CD4-positive, alpha-beta T cell (primary cell): ENCODE results near the gene TEX47. TPM values are rescaled to one million over a fixed set of nuclear protein-coding genes. Genes with fewer than 3 reads are reported as not detected.

Source experiments
- ATAC-seq: fragments of 200-7000 bp; cut with Tn5 transposase; one replicate; pipeline ENCODE4 v1.10.0; 2022; ENCODE audit warnings: mild to moderate bottlenecking; ENCODE audit not compliant: poor library complexity
- CTCF ChIA-PET: fragments of 350-600 bp; sonication (Branson Sonifier 250); formaldehyde crosslinking; loops from one replicate; lab custom pipeline; 2021; ENCODE audit warnings: antibody characterized with exemption, inconsistent platforms; lab: Charles Lee
- POLR2A ChIA-PET: fragments of 350-600 bp; sonication (Branson Sonifier 250); formaldehyde crosslinking; loops from one replicate; lab custom pipeline; 2021; ENCODE audit warnings: antibody characterized with exemption, inconsistent platforms; lab: Charles Lee
- DNase-seq, 14 experiments: peaks; one replicate each; pipeline ENCODE4 v3.0.0-alpha.2; 2013 to 2020; ENCODE audit warnings: mixed read lengths in 2 of 14
- H3K27ac ChIP-seq, 2 donors: one replicate each; pipeline versions ENCODE4 v1.5.1 to v1.7.0; 2013; ENCODE audit warnings: low read length in 2 of 2, low read depth in 1 of 2, mild to moderate bottlenecking in 1 of 2
- H3K27me3 ChIP-seq, 2 experiments: 1 replicate in 1 of 2; 2 replicates in 1 of 2; pipeline versions ENCODE4 v1.6.1 to v1.7.0; 2013; ENCODE audit warnings: low read length in 2 of 2, control low read depth in 1 of 2, mild to moderate bottlenecking in 1 of 2, moderate library complexity in 1 of 2; ENCODE audit not compliant: insufficient read depth in 2 of 2, control insufficient read depth in 1 of 2
- H3K36me3 ChIP-seq: one replicate; pipeline ENCODE4 v1.6.1; 2013; ENCODE audit warnings: low read length, control low read depth; ENCODE audit not compliant: insufficient read depth
- H3K4me1 ChIP-seq: one replicate; pipeline ENCODE4 v1.6.1; 2013; ENCODE audit warnings: low read length, control low read depth; ENCODE audit not compliant: insufficient read depth
- H3K4me3 ChIP-seq: one replicate; pipeline ENCODE4 v1.5.1; 2013; ENCODE audit warnings: mild to moderate bottlenecking, low read length, moderate library complexity
- H3K9me3 ChIP-seq, 2 experiments: 1 replicate in 1 of 2; 2 replicates in 1 of 2; pipeline versions ENCODE4 v1.6.1 to v1.7.0; 2013; ENCODE audit warnings: low read length in 2 of 2, mild to moderate bottlenecking in 2 of 2, control low read depth in 1 of 2, moderate library complexity in 1 of 2; ENCODE audit not compliant: control insufficient read depth in 1 of 2, insufficient read depth in 1 of 2
- H3K27ac Mint-ChIP-seq: one replicate; pipeline ENCODE4 v1.8.0; 2020; ENCODE audit warnings: mixed read lengths
- H3K27me3 Mint-ChIP-seq: one replicate; pipeline ENCODE4 v1.8.0; 2021; ENCODE audit warnings: mixed read lengths
- H3K36me3 Mint-ChIP-seq: one replicate; pipeline ENCODE4 v1.8.0; 2021; ENCODE audit warnings: low read depth, mixed read lengths
- H3K4me1 Mint-ChIP-seq: one replicate; pipeline ENCODE4 v1.8.0; 2021; ENCODE audit warnings: low read depth, mixed read lengths
- H3K4me3 Mint-ChIP-seq: one replicate; pipeline ENCODE4 v1.8.0; 2020; ENCODE audit warnings: mild to moderate bottlenecking, mixed read lengths
- H3K9me3 Mint-ChIP-seq: one replicate; pipeline ENCODE4 v1.8.0; 2020; ENCODE audit warnings: mixed read lengths
- CTCF ChIP-seq: fragments of 200-600 bp; IDR thresholded peaks from one replicate; pipeline ENCODE4 v1.8.0; 2022; ENCODE audit warnings: antibody characterized with exemption, mild to moderate bottlenecking
- intact Hi-C, 2 experiments: fragments of 100-400 bp; cut with DNase I in 1 of 2; cut with micrococcal nuclease in 1 of 2; formaldehyde crosslinking; loops; one replicate each; pipeline versions ENCODE4 v1.15.1 to v1.9.0; 2023 to 2025; cut with DNase I, micrococcal nuclease
- total RNA-seq, 174 experiments: library from RNA in 2 of 174; stranded (reverse) in 2 of 174; gene quantifications; one replicate each; pipeline ENCODE4 v1.2.3 and lab custom pipeline; 2021 to 2026

TEX47 gene
- total RNA-seq, 2 experiments from 2014 or later = not detected

DNA sequence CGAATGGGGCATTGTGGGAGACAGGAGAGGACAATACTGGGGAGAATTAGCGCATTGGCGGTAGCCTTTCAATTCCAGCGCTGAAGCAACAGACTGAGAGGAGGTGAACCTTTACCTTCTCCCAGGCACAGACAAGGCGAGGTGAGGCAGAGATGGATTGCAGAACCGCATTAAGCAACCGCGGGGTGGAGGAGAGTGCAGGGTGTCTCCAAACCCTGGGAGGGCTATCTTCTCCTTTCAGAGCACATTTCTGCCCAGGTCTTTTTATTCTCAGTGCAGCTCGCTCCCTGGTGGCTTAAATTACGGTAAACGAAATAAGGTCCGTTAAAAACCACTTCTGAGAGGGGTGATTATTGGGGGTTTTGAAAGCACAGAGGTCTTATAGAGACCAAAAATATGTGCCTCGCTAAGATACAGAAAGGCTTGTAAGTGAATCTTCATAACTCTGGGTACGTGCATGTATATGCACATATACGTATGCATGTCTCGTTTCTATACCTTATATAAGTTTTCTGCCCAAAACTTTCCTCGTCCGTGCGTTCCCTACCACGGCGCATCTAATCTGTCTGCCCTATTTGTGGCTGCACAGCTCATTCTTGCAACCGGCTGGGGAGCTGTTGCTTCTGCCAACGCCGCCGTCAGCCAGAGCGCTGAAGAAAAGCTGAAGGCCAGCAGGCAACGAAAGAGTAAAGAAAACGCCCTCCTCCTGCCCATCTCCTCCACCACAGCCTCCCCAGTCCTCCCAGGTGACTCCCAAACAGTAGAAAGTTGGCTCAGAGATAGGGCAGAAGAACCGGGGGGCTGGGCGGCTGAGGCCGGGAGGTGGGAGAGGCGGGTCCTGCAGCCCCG lies 36.9 kb downstream of the TEX47 start:
- no peaks in the 10 kb centered on the region for H3K9me3 Mint-ChIP-seq
- no peak overlapping the region for H3K4me3 Mint-ChIP-seq
- H3K27me3 Mint-ChIP-seq = peaks cover 70% of the 10 kb centered on the region
- H3K4me3 ChIP-seq = no peak overlapping the region
- ChIA-PET POLR2A (no interaction called here), CTCF (no interaction called here)
- TF ChIP-seq CTCF = no peak
- no peaks in the 10 kb centered on the region for H3K4me1 ChIP-seq
- H3K27me3 ChIP-seq = peaks cover 19 to 37% of the 10 kb centered on the region in 2 experiments
- H3K36me3 ChIP-seq = no peaks in the 10 kb centered on the region
- no peaks in the 10 kb centered on the region for H3K36me3 Mint-ChIP-seq
- H3K4me1 Mint-ChIP-seq = no peaks in the 10 kb centered on the region
- DNase-seq (no peak), ATAC-seq (no peak)
- H3K9me3 ChIP-seq = peaks cover 0 to 13% of the 10 kb centered on the region in 2 experiments
- no peak overlapping the region for H3K27ac Mint-ChIP-seq
- H3K27ac ChIP-seq = no peak overlapping the region
- intact Hi-C loops = no loop called here

DNA sequence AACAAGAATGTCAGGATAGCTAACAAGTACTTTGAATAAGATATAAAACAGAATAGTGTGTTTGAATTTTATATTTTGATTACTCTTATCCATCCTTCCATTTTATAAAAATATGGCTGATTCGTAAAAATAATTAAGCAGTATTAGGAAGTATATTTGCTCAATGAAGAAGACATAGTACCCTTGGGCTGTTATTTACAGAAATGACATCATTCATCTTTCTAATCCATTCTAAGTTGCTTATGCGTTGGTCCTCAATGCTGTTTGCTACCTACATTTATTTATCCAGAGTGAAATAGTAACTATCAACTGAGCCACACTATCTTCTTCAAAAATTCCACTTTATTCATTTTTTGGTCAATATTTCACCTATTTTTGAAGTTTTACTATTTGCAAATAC lies 38.2 kb downstream of the TEX47 start:
- TF ChIP-seq CTCF = no peak
- H3K4me1 ChIP-seq = no peaks in the 10 kb centered on the region
- no peak for DNase-seq
- H3K9me3 ChIP-seq = peaks cover 0 to 13% of the 10 kb centered on the region in 2 experiments
- no peaks in the 10 kb centered on the region for H3K36me3 Mint-ChIP-seq
- intact Hi-C loops = no loop called here
- H3K4me3 Mint-ChIP-seq = no peak overlapping the region
- ChIA-PET CTCF (no interaction called here), POLR2A (no interaction called here)
- no peaks in the 10 kb centered on the region for H3K36me3 ChIP-seq
- H3K27ac ChIP-seq = no peak overlapping the region
- no peaks in the 10 kb centered on the region for H3K4me1 Mint-ChIP-seq
- H3K9me3 Mint-ChIP-seq = no peaks in the 10 kb centered on the region
- H3K27me3 Mint-ChIP-seq = peaks cover 69% of the 10 kb centered on the region
- H3K27ac Mint-ChIP-seq = no peak overlapping the region
- H3K27me3 ChIP-seq = peaks cover 19 to 37% of the 10 kb centered on the region in 2 experiments
- ATAC-seq = no peak
- H3K4me3 ChIP-seq = no peak overlapping the region

GRCh38 chr7:88756802-88757201 lies 38.7 kb downstream of the TEX47 start:
- Mint-ChIP-seq H3K4me1 (no peaks in the 10 kb centered on the region), H3K27ac (no peak overlapping the region), H3K4me3 (no peak overlapping the region), H3K27me3 (peaks cover 64% of the 10 kb centered on the region), H3K36me3 (no peaks in the 10 kb centered on the region), H3K9me3 (no peaks in the 10 kb centered on the region)
- H3K9me3 ChIP-seq = peaks cover 0 to 13% of the 10 kb centered on the region in 2 experiments
- no peak for DNase-seq
- intact Hi-C loops = no loop called here
- no peak overlapping the region for H3K27ac ChIP-seq
- H3K4me3 ChIP-seq = no peak overlapping the region
- no peak for ATAC-seq
- ChIA-PET CTCF (no interaction called here), POLR2A (no interaction called here)
- no peaks in the 10 kb centered on the region for H3K36me3 ChIP-seq
- peaks cover 18 to 37% of the 10 kb centered on the region in 2 experiments for H3K27me3 ChIP-seq
- no peaks in the 10 kb centered on the region for H3K4me1 ChIP-seq
- no peak for TF ChIP-seq CTCF
